D721Med (cell line): Measurements from ENCODE around the gene COMMD7.
"Not testable (repeated sequence)": the region's sequence is repeated elsewhere in the genome, so short reads cannot be mapped to it uniquely, and the experiment has no call there.

ENCODE experiments used
- DNase-seq: peaks from one replicate; pipeline ENCODE4 v3.0.0; 2011; ENCODE audit warnings: low spot score; ENCODE audit not compliant: insufficient read length
- FAIRE-seq: peaks from 2 replicates; lab custom pipeline; 2011; peaks lifted over from hg19 to GRCh38; lab: Jason Lieb, UNC
- CTCF ChIP-seq: IDR thresholded peaks from 2 replicates; pipeline ENCODE4 v1.5.1; 2012; ENCODE audit warnings: mild to moderate bottlenecking, control low read depth; ENCODE audit not compliant: insufficient read depth; ENCODE audit errors: missing control alignments

The COMMD7 gene

GRCh38 chr20:32775336-32775991 lies 32.2 kb upstream of the COMMD7 start:
- FAIRE-seq, result no peak
- no peak for DNase-seq
- TF ChIP-seq CTCF, result no peak

- no peak for TF ChIP-seq CTCF
- DNase-seq (no peak), FAIRE-seq (no peak)
Observed at GRCh38 chr20:32773855-32774254, 30.6 kb upstream of the COMMD7 start.

- FAIRE-seq, result no peak
- TF ChIP-seq CTCF, result no peak
- no peak for DNase-seq
Observed at GRCh38 chr20:32773223-32773622, 30.0 kb upstream of the COMMD7 start.

GRCh38 chr20:32772046-32772445 lies 28.8 kb upstream of the COMMD7 start:
- DNase-seq (no peak), FAIRE-seq (no peak)
- TF ChIP-seq CTCF, result no peak

- no peak for FAIRE-seq
- no peak for TF ChIP-seq CTCF
Observed at GRCh38 chr20:32767418-32768198, 24.3 kb upstream of the COMMD7 start.

GRCh38 chr20:32765230-32765875 lies 22.1 kb upstream of the COMMD7 start:
- not testable (repeated sequence) for FAIRE-seq, DNase-seq

More at GRCh38 chr20:32767418-32768198, 24.3 kb upstream of the COMMD7 start:
- no peak for DNase-seq

GRCh38 chr20:32764005-32764960 lies 21.0 kb upstream of the COMMD7 start:
- TF ChIP-seq CTCF, result no peak
- FAIRE-seq, result no peak

More at GRCh38 chr20:32764005-32764960, 21.0 kb upstream of the COMMD7 start:
- DNase-seq, result no peak
